SK-N-SH (cell line): ENCODE data around the gene MUC5AC. TPM values are rescaled to one million over a fixed set of nuclear protein-coding genes. Genes with fewer than 3 reads are reported as not detected.

Experiments
- CTCF ChIA-PET: fragments of 300-600, 350-600 bp; formaldehyde crosslinking; extraction: SDS; loops from one replicate; lab custom pipeline; 2021; lab: Yijun Ruan, JAX
- POLR2A ChIA-PET: fragments of 350-600 bp; sonication (Branson Sonifier 250); formaldehyde crosslinking; extraction: SDS; loops from one replicate; lab custom pipeline; 2020; ENCODE audit warnings: antibody characterized with exemption, inconsistent platforms; lab: Yijun Ruan, JAX
- DNase-seq: peaks from one replicate; pipeline ENCODE4 v3.0.0; 2012
- H2AFZ ChIP-seq: fragments of 200-600 bp; sonication (generic); 2 replicates; pipeline ENCODE4 v1.8.1; 2016; ENCODE audit warnings: antibody characterized with exemption, mild to moderate bottlenecking, low read depth
- H3F3A ChIP-seq: fragments of 200-600 bp; sonication (generic); replicated peaks from 2 replicates; pipeline ENCODE3; 2016; ENCODE audit warnings: antibody characterized with exemption, mild to moderate bottlenecking; ENCODE audit not compliant: insufficient read depth
- H3K27ac ChIP-seq, 2 experiments: fragments of 200-500 bp in 1 of 2; fragments of 200-600 bp in 1 of 2; sonication (Bioruptor generic) in 1 of 2; sonication (generic), shearing (Covaris generic) in 1 of 2; 2 replicates each; pipeline versions ENCODE4 v1.5.1 to v1.6.1; 2014 to 2016; ENCODE audit warnings: low read depth in 2 of 2, inconsistent platforms in 1 of 2, low read length in 1 of 2, mild to moderate bottlenecking in 1 of 2, mixed read lengths in 1 of 2
- H3K27me3 ChIP-seq: fragments of 200-600 bp; sonication (generic), shearing (Covaris generic); 2 replicates; pipeline ENCODE4 v1.6.1; 2016; ENCODE audit warnings: mixed run types; ENCODE audit not compliant: insufficient read depth
- H3K36me3 ChIP-seq, 2 experiments: fragments of 200-500 bp in 1 of 2; fragments of 200-600 bp in 1 of 2; sonication (Bioruptor generic) in 1 of 2; sonication (generic) in 1 of 2; replicated peaks in 1 of 2; 2 replicates each; pipeline versions ENCODE3 to v1.5.1; 2014 to 2016; ENCODE audit warnings: low read length in 1 of 2, mild to moderate bottlenecking in 1 of 2; ENCODE audit not compliant: insufficient read depth in 2 of 2, control insufficient read depth in 1 of 2
- H3K4me1 ChIP-seq, 2 experiments: fragments of 200-500 bp in 1 of 2; fragments of 200-600 bp in 1 of 2; sonication (Bioruptor generic) in 1 of 2; sonication (generic), shearing (Covaris generic) in 1 of 2; 2 replicates each; pipeline versions ENCODE4 v1.5.1 to v1.6.1; 2014 to 2016; ENCODE audit warnings: low read depth in 1 of 2, low read length in 1 of 2, mixed run types in 1 of 2; ENCODE audit not compliant: insufficient read depth in 2 of 2, control insufficient read depth in 1 of 2
- H3K4me2 ChIP-seq: fragments of 200-600 bp; sonication (generic), shearing (Covaris generic); 2 replicates; pipeline ENCODE4 v1.6.1; 2017; ENCODE audit warnings: mixed run types
- H3K4me3 ChIP-seq, 2 experiments: fragments of 200-500 bp in 1 of 2; fragments of 200-600 bp in 1 of 2; sonication (Bioruptor generic) in 1 of 2; sonication (generic), shearing (Covaris generic) in 1 of 2; 2 replicates each; pipeline versions ENCODE4 v1.5.1 to v1.8.1; 2014 to 2016; ENCODE audit warnings: low read depth in 2 of 2, inconsistent platforms in 1 of 2, low read length in 1 of 2, mild to moderate bottlenecking in 1 of 2, mixed read lengths in 1 of 2, moderate library complexity in 1 of 2
- H3K79me2 ChIP-seq: fragments of 200-600 bp; sonication (generic); 2 replicates; pipeline ENCODE4 v1.8.1; 2017; ENCODE audit warnings: mild to moderate bottlenecking; ENCODE audit not compliant: insufficient read depth
- H3K9ac ChIP-seq: fragments of 200-600 bp; sonication (generic); 2 replicates; pipeline ENCODE4 v1.6.1; 2017; ENCODE audit warnings: mixed run types
- H3K9me2 ChIP-seq: fragments of 200-600 bp; sonication (generic); 2 replicates; pipeline ENCODE4 v1.6.1; 2017; ENCODE audit warnings: mixed run types
- H3K9me3 ChIP-seq: fragments of 200-600 bp; sonication (generic); 2 replicates; pipeline ENCODE4 v1.6.1; 2017; ENCODE audit warnings: mixed run types, mild to moderate bottlenecking, moderate library complexity
- H4K20me1 ChIP-seq: fragments of 200-600 bp; sonication (generic); 2 replicates; pipeline ENCODE4 v1.6.1; 2017; ENCODE audit warnings: mild to moderate bottlenecking, mixed run types; ENCODE audit not compliant: insufficient read depth
- CHD2 ChIP-seq: fragments of 150-350 bp; IDR thresholded peaks from 2 replicates; pipeline ENCODE4 v1.6.1; 2018; ENCODE audit warnings: low read length; ENCODE audit not compliant: partially characterized antibody
- CTCF ChIP-seq: fragments of 200-600 bp; sonication (generic); IDR thresholded peaks from 2 replicates; pipeline ENCODE4 v1.6.1; 2017; ENCODE audit warnings: antibody characterized with exemption, mild to moderate bottlenecking, moderate library complexity
- EP300 ChIP-seq, 2 experiments: IDR thresholded peaks; 2 replicates each; pipeline versions ENCODE4 v1.4.0 to v1.6.1; 2012; ENCODE audit warnings: borderline replicate concordance in 1 of 2, low read depth in 1 of 2, low read length in 1 of 2
- EZH2phosphoT487 ChIP-seq: fragments of 200-600 bp; sonication (generic); IDR thresholded peaks from 2 replicates; pipeline ENCODE4 v1.6.1; 2017; ENCODE audit warnings: low read depth, mixed run types, mild to moderate bottlenecking, antibody characterized with exemption, moderate library complexity, borderline replicate concordance
- FOSL2 ChIP-seq: IDR thresholded peaks from 2 replicates; pipeline ENCODE4 v1.4.0; 2012; ENCODE audit warnings: low read depth, mild to moderate bottlenecking, moderate library complexity, borderline replicate concordance
- FOXJ3 ChIP-seq: sonication (generic); formaldehyde crosslinking; IDR thresholded peaks from 2 replicates; pipeline ENCODE4 v1.5.1; 2020; ENCODE audit warnings: mild to moderate bottlenecking, missing genetic modification reagents
- NFIC ChIP-seq: IDR thresholded peaks from 2 replicates; pipeline ENCODE4 v1.4.0; 2012; ENCODE audit warnings: borderline replicate concordance
- NRF1 ChIP-seq: IDR thresholded peaks from 2 replicates; pipeline ENCODE4 v1.6.1; 2012; ENCODE audit warnings: low read depth, mild to moderate bottlenecking, low read length
- PBX3 ChIP-seq: IDR thresholded peaks from 2 replicates; pipeline ENCODE4; 2012
- REST ChIP-seq: IDR thresholded peaks from 2 replicates; pipeline ENCODE4 v1.6.1; 2012; ENCODE audit warnings: mild to moderate bottlenecking, low read depth, low read length, moderate library complexity
- RXRA ChIP-seq: IDR thresholded peaks from 2 replicates; pipeline ENCODE4 v1.4.0; 2012; ENCODE audit warnings: low read depth, mild to moderate bottlenecking, borderline replicate concordance
- SIN3A ChIP-seq: IDR thresholded peaks from 2 replicates; pipeline ENCODE4 v1.6.1; 2012; ENCODE audit warnings: low read depth, mild to moderate bottlenecking, low read length, moderate library complexity, borderline replicate concordance
- SMC3 ChIP-seq: IDR thresholded peaks from 2 replicates; pipeline ENCODE4 v1.6.1; 2012; ENCODE audit warnings: low read depth, low read length, improper control_type of control experiment
- TAF1 ChIP-seq: IDR thresholded peaks from 2 replicates; pipeline ENCODE4 v1.6.1; 2012; ENCODE audit warnings: low read depth, mild to moderate bottlenecking, low read length, moderate library complexity, borderline replicate concordance
- WGBS: methylation state at CpG from one replicate; pipeline ENCODE4 v1.1.6; 2017; ENCODE audit warnings: low lambda C conversion rate; 5-methylcytosine and 5-hydroxymethylcytosine counted together
- polyA plus RNA-seq, 3 experiments: library from polyadenylated mRNA; depleted of rRNA; stranded (reverse); fragments of >200 nt; gene quantifications; 2 replicates each; pipeline ENCODE4 v1.2.3, GENCODE V29; 2012

Gene MUC5AC
- polyA plus RNA-seq, 1 of the 3 experiments (the other 2 are of a cell fraction), result not detected

- H3K4me1 ChIP-seq, result no peaks in the 10 kb centered on the region
- H3F3A ChIP-seq, result no peaks in the 10 kb centered on the region
- 79% methylated on average over 23 of the region's 39 CpGs for WGBS
- peak; percentile 9 for DNase-seq
- no peaks in the 10 kb centered on the region for H3K36me3 ChIP-seq
- TF ChIP-seq SIN3A (no peak), EP300 (IDR thresholded peaks at IDR 0.05; ENCODE audit: borderline replicate concordance in 1 of 2, low read depth in 1 of 2, low read length in 1 of 2) (no peak), CTCF (no peak), FOXJ3 (CRISPR knock-in tag) (no peak), EZH2phosphoT487 (no peak), NRF1 (no peak)
- no peaks in the 10 kb centered on the region for H3K9me2 ChIP-seq
- H3K4me3 ChIP-seq, result no peak overlapping the region
- H3K79me2 ChIP-seq, result no peaks in the 10 kb centered on the region
- H3K9me3 ChIP-seq, result peaks cover 5% of the 10 kb centered on the region; the same call in 1 of the 2 replicates
- CTCF ChIA-PET, result interaction anchor here (1.0 to 1.1 kb wide), 2 partner anchors 338 to 366 kb away, joined by 4 read pairs; no protein-coding TSS in a partner anchor
- H2AFZ ChIP-seq, result no peak overlapping the region
- POLR2A ChIA-PET, result no interaction called here
- H3K9ac ChIP-seq, result no peak overlapping the region
- H3K27ac ChIP-seq, result no peak overlapping the region
- no peaks in the 10 kb centered on the region for H3K27me3 ChIP-seq
- H4K20me1 ChIP-seq, result no peaks in the 10 kb centered on the region
- no peak overlapping the region for H3K4me2 ChIP-seq
Observed at GRCh38 chr11:1208394-1209261, 50.9 kb downstream of the MUC5AC start.

DNA sequence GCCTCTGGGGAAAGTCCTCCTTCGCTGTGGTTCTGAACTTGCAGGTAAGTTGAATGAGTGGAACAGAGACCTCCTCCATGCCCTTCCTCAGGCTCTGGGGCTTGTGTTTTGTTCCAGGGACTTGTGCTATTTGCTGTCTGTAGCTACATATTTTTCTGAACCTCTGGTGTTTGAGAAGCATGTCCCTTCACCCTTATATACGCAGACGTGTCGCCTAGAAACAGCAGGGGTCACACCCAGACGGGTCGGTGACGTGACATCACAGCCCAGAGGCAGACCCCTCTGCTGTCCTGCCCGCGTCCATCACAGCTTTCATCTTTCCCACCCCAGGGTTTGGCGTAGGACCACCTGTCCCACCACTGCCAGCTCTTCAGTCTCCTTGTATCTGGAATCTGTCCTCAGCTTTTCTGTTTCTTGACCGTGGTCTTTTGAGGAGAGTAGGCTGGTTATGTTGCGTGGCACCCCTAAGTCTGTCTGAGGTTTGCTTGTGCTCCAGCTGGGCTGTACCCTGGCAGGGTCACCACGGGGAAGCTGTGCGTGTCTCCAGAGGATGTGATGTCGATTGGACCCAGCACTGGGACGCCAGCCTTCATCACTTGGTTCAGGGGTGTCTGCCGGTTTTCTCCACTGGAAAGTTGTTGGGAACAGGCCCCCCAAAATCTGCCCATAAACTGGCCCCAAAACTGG lies 51.8 kb downstream of the MUC5AC start:
- Histone ChIP-seq H3F3A (no peaks in the 10 kb centered on the region), H3K27ac (no peak overlapping the region), H3K4me2 (no peak overlapping the region), H3K27me3 (no peaks in the 10 kb centered on the region), H3K9ac (no peak overlapping the region), H3K36me3 (no peaks in the 10 kb centered on the region), H3K4me1 (no peaks in the 10 kb centered on the region), H2AFZ (no peak overlapping the region), H3K9me3 (peaks cover 5% of the 10 kb centered on the region; the same call in 1 of the 2 replicates), H3K9me2 (no peaks in the 10 kb centered on the region), H3K4me3 (no peak overlapping the region), H3K79me2 (no peaks in the 10 kb centered on the region), H4K20me1 (no peaks in the 10 kb centered on the region)
- ChIA-PET POLR2A (no interaction called here), CTCF (interaction anchor here (1.4 kb wide), 1 partner anchor 307 kb away, joined by 3 read pairs; no protein-coding TSS in a partner anchor)
- no peak for DNase-seq
- 47% methylated on average over 15 of the region's 17 CpGs for WGBS
- TF ChIP-seq RXRA (no peak), PBX3 (no peak), SIN3A (no peak), EZH2phosphoT487 (no peak), NRF1 (no peak), TAF1 (no peak), FOSL2 (no peak), CHD2 (no peak), SMC3 (no peak), NFIC (no peak), REST (no peak), CTCF (no peak)
